GM21723 (cell line): Measurements from ENCODE around the gene SENP6.
"Not testable (repeated sequence)": the region's sequence is repeated elsewhere in the genome, so short reads cannot be mapped to it uniquely, and the experiment has no call there.

Source experiments
- ATAC-seq: cut with Tn5 transposase; IDR thresholded peaks from one replicate; pipeline ENCODE4 v1.9.1; 2021; ENCODE audit warnings: mild to moderate bottlenecking, moderate library complexity; ENCODE audit not compliant: unreplicated experiment

Gene SENP6

GRCh38 chr6:75642311-75642710 lies 40.6 kb downstream of the SENP6 start:
- no peak for ATAC-seq

- no peak for ATAC-seq
Observed at GRCh38 chr6:75643173-75643572, 41.5 kb downstream of the SENP6 start.

GRCh38 chr6:75656479-75656878 lies 54.8 kb downstream of the SENP6 start:
- no peak for ATAC-seq

- ATAC-seq = no peak
Observed at GRCh38 chr6:75657327-75657726, 55.6 kb downstream of the SENP6 start.

GRCh38 chr6:75666592-75666991 lies 64.9 kb downstream of the SENP6 start:
- no peak for ATAC-seq

GRCh38 chr6:75673884-75674283 lies 72.2 kb downstream of the SENP6 start:
- ATAC-seq = no peak

- no peak for ATAC-seq
Observed at GRCh38 chr6:75676377-75676776, 74.7 kb downstream of the SENP6 start.

- not testable (repeated sequence) for ATAC-seq
Observed at GRCh38 chr6:75682548-75682947, 80.9 kb downstream of the SENP6 start.

GRCh38 chr6:75683005-75683404 lies 81.3 kb downstream of the SENP6 start:
- not testable (repeated sequence) for ATAC-seq

GRCh38 chr6:75687535-75687934 lies 85.9 kb downstream of the SENP6 start:
- ATAC-seq = not testable (repeated sequence)

GRCh38 chr6:75687937-75688336 lies 86.3 kb downstream of the SENP6 start:
- not testable (repeated sequence) for ATAC-seq

- ATAC-seq = no peak
Observed at GRCh38 chr6:75689576-75689975, 87.9 kb downstream of the SENP6 start.

- ATAC-seq = no peak
Observed at GRCh38 chr6:75691012-75691411, 89.3 kb downstream of the SENP6 start.

- ATAC-seq = no peak
Observed at GRCh38 chr6:75693534-75693933, 91.9 kb downstream of the SENP6 start.

- ATAC-seq = no peak
Observed at GRCh38 chr6:75694406-75694805, 92.7 kb downstream of the SENP6 start.

- ATAC-seq = not testable (repeated sequence)
Observed at GRCh38 chr6:75708334-75708733, 106.7 kb downstream of the SENP6 start.

- ATAC-seq = no peak
Observed at GRCh38 chr6:75711173-75711572, 109.5 kb downstream of the SENP6 start.

GRCh38 chr6:75719133-75719532 lies 117.5 kb downstream of the SENP6 start:
- ATAC-seq = no peak

- ATAC-seq = no peak
Observed at GRCh38 chr6:75723382-75723781, 121.7 kb downstream of the SENP6 start.

- ATAC-seq = no peak
Observed at GRCh38 chr6:75727206-75727605, 125.5 kb downstream of the SENP6 start.

- ATAC-seq = not testable (repeated sequence)
Observed at GRCh38 chr6:75731029-75731428, 129.3 kb downstream of the SENP6 start.

- peak; percentile 81 for ATAC-seq
Observed at GRCh38 chr6:75735491-75736186, 134.0 kb downstream of the SENP6 start.

- no peak for ATAC-seq
Observed at GRCh38 chr6:75743971-75744370, 142.3 kb downstream of the SENP6 start.
